GM19043 (cell line): ENCODE results near the gene THOC6.

Experiments used
- ATAC-seq: cut with Tn5 transposase; IDR thresholded peaks from one replicate; pipeline ENCODE4 v1.9.1; 2021; ENCODE audit warnings: low read depth; ENCODE audit not compliant: unreplicated experiment

Gene THOC6

GRCh38 chr16:2991566-2992261 lies 32.1 kb upstream of the THOC6 start:
- no peak for ATAC-seq

- ATAC-seq, result no peak
These were observed 31.3 kb upstream of the THOC6 start for GRCh38 chr16:2992383-2993081.

GRCh38 chr16:2996298-2996697 lies 27.5 kb upstream of the THOC6 start:
- no peak for ATAC-seq

- ATAC-seq, result no peak
These were observed 23.9 kb upstream of the THOC6 start for GRCh38 chr16:2999929-3000328.

- no peak for ATAC-seq
These were observed 23.3 kb upstream of the THOC6 start for GRCh38 chr16:3000540-3000939.

GRCh38 chr16:3001316-3001715 lies 22.5 kb upstream of the THOC6 start:
- no peak for ATAC-seq

GRCh38 chr16:3003582-3004270 lies 20.1 kb upstream of the THOC6 start:
- ATAC-seq, result peak; percentile 96

GRCh38 chr16:3004319-3004718 lies 19.5 kb upstream of the THOC6 start:
- ATAC-seq, result peak; percentile 10

GRCh38 chr16:3004781-3005284 lies 19.0 kb upstream of the THOC6 start:
- no peak for ATAC-seq

- ATAC-seq, result no peak
These were observed 16.5 kb upstream of the THOC6 start for GRCh38 chr16:3007059-3007956.

- ATAC-seq, result no peak
These were observed 15.7 kb upstream of the THOC6 start for GRCh38 chr16:3007957-3008689.

- ATAC-seq, result no peak
These were observed 15.2 kb upstream of the THOC6 start for GRCh38 chr16:3008690-3009037.

- no peak for ATAC-seq
These were observed 14.1 kb upstream of the THOC6 start for GRCh38 chr16:3009568-3010390.

GRCh38 chr16:3010510-3010909 lies 13.3 kb upstream of the THOC6 start:
- ATAC-seq, result no peak

GRCh38 chr16:3012246-3012645 lies 11.6 kb upstream of the THOC6 start:
- no peak for ATAC-seq

- no peak for ATAC-seq
These were observed 10.9 kb upstream of the THOC6 start, which contains the start of gene CLDN9 for GRCh38 chr16:3012828-3013420. Gene CLDN9, plus strand, starts transcription at chr16:3012923. Its CDS starts 440 bp downstream, at chr16:3013363.

- ATAC-seq, result no peak
These were observed 10.3 kb upstream of the THOC6 start for GRCh38 chr16:3013491-3013951.

- ATAC-seq, result no peak
These were observed 9.7 kb upstream of the THOC6 start for GRCh38 chr16:3013998-3014690.
